HT-29 (cell line): Measurements from ENCODE around the gene PLEKHM2. TPM values are rescaled to one million over a fixed set of nuclear protein-coding genes. Genes with fewer than 3 reads are reported as not detected.
"Not testable (repeated sequence)": the region's sequence is repeated elsewhere in the genome, so short reads cannot be mapped to it uniquely, and the experiment has no call there.

Source experiments
- DNase-seq: peaks from one replicate; pipeline ENCODE4 v3.0.0-alpha.2; 2015; ENCODE audit warnings: low spot score
- total RNA-seq: library from RNA; depleted of rRNA; stranded (reverse); fragments of >200 nt; shearing (Covaris generic); gene quantifications from 2 replicates; pipeline ENCODE4 v1.2.3, GENCODE V29; 2014; rRNA removed

Gene PLEKHM2, protein sequence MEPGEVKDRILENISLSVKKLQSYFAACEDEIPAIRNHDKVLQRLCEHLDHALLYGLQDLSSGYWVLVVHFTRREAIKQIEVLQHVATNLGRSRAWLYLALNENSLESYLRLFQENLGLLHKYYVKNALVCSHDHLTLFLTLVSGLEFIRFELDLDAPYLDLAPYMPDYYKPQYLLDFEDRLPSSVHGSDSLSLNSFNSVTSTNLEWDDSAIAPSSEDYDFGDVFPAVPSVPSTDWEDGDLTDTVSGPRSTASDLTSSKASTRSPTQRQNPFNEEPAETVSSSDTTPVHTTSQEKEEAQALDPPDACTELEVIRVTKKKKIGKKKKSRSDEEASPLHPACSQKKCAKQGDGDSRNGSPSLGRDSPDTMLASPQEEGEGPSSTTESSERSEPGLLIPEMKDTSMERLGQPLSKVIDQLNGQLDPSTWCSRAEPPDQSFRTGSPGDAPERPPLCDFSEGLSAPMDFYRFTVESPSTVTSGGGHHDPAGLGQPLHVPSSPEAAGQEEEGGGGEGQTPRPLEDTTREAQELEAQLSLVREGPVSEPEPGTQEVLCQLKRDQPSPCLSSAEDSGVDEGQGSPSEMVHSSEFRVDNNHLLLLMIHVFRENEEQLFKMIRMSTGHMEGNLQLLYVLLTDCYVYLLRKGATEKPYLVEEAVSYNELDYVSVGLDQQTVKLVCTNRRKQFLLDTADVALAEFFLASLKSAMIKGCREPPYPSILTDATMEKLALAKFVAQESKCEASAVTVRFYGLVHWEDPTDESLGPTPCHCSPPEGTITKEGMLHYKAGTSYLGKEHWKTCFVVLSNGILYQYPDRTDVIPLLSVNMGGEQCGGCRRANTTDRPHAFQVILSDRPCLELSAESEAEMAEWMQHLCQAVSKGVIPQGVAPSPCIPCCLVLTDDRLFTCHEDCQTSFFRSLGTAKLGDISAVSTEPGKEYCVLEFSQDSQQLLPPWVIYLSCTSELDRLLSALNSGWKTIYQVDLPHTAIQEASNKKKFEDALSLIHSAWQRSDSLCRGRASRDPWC
- 26.6 and 29.4 TPM in 2 replicates for total RNA-seq

DNA sequence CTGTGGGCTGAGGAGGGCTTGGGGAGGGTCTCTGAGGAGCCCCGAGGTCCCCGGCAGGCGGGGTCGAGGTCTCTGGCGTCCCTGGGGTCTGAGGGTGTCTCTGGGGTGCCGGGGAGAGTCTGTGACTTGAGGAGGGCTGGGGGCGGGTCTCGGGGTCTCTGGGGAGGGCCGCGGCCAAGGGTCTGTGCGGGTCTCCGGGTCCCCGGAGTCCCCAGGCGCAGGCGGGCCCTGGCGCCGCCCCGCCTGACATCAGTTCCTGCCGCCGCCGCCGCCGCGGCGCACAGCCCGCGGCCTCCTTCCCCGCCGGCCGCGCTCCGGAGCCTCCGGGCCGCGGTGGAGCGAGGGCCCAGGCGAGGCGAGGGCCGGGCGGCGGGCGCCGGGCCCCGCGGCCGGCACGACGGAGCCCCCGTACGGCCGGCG, at the start of gene PLEKHM2:
Gene PLEKHM2 (plus strand): TSS at position 279 of the 420 bp plus-strand sequence. CDS start 239 bp downstream, outside the sequence.
- peak; percentile 36 for DNase-seq

DNA sequence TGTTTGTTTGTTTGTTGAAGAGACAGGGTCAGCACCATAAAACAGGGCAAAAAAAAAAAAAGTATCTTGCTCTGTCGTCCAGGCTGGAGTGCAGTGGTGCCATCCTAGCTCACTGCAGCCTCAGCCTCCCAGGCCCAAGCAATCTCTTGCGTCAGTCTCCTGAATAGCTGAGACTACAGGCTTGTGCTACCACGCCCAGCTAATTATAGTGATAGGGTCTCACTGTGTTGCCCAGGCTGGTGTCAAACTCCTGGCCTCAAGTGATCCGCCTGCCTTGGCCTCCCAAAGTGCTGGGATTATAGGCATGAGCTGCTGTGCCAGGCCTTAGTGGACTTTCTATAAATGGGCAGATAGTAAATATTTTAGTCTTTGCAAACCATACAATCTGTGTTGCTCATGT, 47.7 kb upstream of the PLEKHM2 start:
- DNase-seq = no peak

DNA sequence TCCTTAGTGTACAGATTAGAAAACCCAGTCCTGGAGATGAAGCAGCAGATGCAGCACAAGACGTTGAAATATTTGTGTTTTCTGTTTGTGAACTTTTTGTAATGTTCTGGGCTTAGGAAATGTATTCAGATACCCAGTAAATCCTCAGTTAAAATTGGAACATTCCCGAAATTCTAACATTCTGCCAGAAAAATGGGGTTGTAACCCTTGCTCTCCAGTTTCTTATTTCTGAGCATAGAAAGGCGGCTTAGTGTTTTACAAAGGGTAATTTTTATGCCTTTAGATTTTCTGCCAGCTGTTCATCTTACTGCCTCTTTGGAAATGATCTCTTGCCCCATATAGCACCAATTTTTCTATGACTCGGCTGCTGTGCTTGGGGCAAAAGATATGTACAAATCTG, 46.3 kb upstream of the PLEKHM2 start:
- DNase-seq = no peak

DNA sequence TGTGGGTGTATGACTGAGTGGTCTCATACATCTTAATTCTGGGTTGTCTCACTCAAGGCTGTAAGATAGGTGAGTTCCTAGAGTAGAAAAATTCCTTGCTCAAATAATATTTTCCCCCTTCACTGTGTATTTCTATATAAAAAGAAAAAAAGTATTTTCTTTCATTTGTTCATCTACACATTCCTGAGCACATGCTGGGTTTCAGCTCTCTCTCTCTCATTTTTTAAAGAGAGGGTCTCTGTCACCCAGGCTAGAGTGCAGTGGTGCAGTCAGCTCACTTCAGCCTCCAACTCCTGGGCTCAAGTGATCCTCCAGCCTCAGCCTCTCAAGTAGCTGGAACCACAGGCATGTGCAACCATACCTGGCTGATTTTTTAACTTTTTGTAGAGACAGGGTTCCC, 44.9 kb upstream of the PLEKHM2 start:
- DNase-seq = no peak

DNA sequence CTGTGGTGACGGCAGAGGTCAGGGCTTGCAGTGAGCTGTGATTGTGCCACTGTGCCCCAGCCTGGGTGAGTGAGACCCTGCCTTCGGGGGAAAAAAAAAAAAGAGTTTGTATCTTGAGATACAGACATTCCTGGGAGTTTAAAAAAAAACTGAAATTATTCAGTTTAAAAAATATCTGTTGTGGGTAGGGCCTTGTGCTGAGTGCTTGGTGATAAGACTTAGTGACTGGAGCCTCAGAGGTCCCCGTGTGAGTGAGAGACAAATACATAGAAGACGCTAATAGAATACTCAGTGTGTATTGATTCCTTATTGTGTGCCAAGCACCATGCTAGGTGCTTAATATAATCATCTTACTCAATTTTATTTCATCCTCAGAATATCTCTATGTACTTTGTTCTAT, 44.2 kb upstream of the PLEKHM2 start:
- DNase-seq = no peak

DNA sequence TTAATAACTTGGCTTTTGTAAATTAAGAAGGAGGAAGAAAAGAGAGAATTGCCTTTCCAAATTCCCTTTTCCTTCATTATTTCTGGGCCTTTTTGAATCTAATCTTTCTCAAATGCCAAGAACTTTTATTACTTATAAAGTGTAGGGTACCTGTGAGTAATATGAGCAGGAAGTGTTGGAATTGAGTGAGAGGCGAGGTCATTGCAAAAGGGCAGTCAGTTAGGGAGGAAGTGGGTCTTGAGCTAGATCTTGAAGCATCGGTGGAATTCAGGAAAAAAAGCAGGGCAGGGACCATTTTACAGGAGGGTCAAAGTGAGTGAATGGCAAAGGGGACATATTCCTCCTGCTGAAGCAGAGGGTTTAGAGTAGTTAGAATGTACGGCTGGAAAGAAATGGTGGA, 43.5 kb upstream of the PLEKHM2 start:
- DNase-seq = no peak

DNA sequence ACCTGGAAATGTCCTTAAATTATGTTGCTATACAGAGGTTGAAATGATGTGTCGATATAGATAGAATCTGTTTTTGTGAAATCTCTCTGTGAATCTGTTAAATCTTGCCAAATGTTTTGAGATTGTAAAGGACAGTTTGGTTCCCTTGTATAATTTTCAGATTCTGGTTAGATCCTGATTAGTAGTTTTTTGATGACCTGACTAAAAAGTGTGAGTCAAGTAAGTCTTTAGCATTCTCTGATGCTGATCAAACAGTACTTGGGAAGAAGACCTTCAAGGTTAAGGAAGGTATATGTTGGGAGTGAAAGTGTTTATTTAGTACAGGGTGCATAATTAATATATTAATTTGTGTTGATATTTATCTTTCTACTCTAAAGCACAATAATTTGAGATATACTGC, 34.2 kb upstream of the PLEKHM2 start:
- DNase-seq = no peak

DNA sequence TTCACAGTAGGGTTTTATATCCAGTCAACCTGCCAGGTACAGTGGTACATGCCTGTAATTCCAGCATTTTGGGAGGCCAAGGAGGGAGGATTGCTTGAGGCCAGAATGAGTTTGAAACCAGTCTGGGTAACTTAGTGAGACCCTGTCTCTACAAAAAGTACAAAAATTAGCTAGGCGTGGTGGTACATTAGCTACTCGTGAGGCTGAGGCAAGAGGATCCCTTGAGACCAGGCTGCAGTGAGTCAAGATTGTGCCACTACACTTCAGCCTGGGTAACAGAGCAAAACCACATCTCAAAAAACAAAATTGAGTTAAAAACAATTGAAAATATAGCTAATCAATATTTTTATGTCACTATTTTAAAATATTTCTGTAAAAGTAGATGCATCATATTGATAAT, 33.7 kb upstream of the PLEKHM2 start:
- DNase-seq = no peak

DNA sequence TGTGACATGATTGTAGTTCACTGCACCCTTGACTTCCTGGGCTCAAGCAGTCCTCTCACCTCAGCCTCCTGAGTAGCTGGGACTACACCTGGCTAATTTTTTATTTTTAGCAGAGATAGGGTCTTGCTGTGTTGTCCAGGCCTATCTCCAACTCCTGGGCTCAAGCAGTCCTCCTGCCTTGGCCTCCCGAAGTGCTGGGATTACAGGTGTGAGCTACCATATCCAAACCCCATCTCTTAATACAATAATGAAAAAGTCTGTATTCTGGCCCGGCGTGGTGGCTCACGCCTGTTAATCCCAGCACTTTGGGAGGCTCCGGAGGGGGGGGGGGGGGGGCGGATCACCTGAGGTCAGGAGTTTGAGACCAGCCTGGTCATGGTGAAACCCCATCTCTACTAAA, 32.0 kb upstream of the PLEKHM2 start:
- not testable (repeated sequence) for DNase-seq

DNA sequence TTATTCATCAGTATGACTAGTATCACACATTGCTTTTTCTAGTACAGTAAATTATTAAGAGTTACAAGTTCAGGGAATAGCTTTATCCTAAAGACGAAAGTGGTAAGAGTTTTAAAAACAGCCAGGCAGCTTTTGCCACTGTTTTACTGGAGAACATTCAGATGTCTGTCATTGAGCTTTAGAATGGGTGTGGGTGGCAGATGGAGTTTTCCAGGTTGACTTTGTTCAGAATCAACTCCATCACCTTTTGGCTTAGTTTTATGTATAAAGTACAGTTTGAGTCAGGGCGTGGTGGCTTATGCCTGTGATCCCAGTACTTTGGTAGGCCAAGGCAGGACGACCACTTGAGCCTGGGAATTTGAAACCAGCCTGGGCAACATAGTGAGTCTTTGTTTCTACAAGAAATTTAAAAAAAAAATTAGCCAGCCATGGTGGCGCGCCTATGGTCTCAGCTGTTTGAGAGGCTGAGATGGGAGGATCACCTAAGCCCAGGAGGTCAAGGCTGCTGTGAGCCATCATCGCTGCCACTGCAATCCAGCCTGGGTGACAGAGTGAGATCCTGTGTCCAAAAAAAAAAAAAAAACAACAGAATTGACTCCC, 29.9 kb upstream of the PLEKHM2 start:
- no peak for DNase-seq

DNA sequence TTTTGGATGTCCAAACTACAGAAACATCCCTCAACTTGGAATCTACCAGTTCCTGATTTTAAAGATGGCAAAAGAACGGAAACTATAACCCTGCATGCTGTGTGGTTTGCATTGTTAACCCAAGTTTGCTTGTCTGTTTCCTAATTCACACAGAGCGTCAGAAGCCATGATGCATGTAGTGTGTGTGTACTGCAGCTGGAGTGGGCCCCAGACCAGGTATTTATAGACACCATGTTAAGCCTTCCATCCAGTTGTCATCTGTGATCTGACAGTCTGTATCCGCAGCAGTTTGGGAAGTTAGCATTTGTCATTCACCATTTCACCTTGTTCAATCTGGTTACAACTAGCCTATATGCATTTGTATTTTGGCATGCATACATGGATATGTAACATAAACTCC, 27.7 kb upstream of the PLEKHM2 start:
- DNase-seq = no peak

DNA sequence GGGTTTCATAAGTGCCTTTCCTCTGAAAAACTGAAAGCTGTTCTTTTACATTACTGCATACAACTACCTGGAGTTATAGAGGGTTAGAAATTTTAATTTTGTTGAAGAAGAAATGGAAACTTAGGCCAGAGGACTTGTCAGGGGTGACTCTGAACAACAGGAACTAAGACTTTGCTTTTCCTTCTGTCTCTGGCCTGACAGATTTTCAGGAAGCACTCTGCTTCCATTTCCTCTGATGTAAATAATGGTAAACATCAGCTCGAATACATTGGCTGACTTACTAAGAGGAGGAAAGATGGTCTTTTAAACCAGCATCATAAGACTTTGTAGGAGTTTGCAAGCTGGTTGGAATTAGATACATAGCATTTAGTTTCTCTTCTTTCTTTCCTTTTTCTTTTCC, 27.1 kb upstream of the PLEKHM2 start:
- no peak for DNase-seq

DNA sequence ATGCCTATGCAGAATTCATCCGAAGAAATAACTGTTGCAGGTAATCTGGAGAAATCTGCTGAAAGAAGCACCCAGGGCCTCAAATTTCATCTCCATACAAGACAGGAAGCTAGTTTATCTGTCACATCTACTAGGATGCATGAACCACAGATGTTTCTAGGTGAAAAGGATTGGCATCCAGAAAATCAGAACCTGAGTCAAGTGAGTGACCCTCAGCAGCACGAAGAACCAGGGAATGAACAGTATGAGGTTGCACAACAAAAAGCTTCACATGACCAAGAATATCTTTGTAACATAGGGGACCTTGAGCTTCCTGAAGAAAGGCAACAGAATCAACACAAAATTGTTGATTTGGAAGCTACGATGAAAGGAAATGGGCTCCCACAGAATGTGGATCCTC, 24.0 kb upstream of the PLEKHM2 start:
- no peak for DNase-seq

DNA sequence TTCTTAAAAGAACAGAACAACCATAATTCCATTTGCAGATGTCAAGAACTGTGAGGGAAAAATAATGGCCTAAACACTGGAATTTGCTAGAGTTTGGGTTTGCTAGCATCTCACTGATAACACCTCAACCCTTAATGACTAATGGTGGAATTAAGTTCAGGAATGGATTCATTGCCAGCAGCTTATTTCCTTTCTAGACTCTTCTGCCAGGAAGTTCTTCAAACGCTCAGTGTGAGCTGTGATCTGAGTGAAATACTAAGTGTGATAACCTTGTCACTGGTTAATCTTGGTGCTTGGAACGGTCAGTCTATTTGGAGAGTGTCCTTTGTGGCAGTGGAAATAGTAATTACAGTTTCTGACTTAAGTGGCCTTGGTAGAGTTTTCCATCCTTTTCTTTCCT, 21.6 kb upstream of the PLEKHM2 start:
- DNase-seq = no peak

DNA sequence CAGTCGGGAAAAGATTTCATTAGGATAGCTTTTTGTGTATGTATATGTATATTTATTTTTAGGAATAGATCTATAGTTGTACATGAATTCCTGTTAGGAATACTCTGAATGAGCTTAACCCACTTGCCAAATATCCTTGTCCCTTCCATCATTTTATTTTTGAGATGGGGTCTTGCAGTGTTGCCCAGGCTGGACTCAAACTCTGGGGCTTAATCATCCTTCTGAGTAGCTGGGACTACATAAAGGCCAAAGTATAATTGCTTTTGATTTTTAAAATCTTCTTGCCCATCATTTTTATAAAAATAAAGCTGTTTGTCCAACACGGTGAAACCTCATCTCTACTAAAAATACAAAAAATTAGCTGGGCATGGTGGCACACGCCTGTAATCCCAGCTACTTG, 20.2 kb upstream of the PLEKHM2 start:
- DNase-seq = no peak

DNA sequence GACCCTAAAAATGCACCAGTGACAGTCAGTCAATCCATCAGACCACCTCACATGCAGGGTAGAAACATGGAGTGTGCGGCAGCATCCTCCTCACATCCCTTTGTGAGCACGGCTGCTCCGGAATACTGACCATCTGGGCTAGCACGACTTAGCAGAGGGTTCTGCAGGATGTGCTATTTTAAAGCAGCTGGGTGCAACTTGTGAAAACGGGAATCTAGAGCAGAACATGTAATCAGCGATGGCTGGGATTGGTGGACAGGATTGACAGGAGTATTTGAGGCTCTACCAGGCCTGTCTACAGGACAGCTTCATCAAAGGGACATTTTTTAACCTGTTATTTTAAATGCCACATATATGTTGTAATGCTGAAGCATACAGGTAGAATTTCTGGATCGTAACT, 16.8 kb upstream of the PLEKHM2 start:
- no peak for DNase-seq

DNA sequence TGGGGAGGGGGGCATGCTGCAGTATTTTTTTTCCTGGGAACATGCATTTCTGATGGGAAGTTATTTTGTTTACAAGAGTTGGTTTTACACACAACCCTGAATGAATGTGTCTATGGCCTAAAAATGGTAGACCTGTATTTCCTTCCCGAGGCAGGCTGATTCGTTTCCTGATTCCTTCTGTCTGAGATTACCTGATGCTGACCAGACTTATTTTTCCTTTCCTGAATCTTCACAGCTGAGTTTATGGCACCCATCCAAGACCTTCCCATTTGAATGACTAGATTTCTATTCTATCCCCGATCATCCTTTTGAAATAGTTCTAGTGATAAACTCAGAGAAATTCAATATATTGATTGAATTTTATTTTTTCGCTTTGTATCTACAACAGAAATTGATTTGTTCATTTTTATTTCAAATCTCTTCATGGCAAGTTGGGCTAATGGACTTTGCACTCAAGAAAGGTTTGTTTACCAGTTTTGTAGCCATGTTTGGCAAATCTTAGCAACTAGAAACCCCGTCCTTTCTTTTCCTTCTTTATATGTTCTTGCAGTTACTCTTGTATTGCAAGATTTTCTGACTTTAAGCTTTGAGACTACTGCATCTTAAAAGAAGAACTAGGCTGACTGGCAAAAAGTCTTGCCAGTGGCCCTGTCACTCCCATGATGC, 15.9 kb upstream of the PLEKHM2 start:
- DNase-seq = peak; percentile 52

DNA sequence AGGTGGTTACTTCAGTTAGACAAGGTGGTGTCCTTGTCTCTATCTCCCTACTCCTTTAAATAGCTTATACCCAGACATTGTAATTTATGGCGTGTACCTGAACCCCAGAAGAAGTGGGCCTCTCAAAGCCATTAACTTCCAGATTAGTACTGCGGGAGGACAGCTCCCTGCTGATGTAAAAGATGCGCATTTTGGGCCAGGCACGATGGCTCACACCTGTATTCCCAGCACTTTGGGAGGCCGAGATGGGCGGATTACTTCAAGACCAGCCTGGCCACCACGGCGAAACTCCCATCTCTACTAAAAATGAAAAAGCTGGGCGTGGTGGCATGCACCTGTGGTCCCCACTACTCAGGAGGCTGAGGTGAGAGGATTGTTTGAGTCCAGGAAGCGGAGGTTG, 15.0 kb upstream of the PLEKHM2 start:
- DNase-seq = no peak

DNA sequence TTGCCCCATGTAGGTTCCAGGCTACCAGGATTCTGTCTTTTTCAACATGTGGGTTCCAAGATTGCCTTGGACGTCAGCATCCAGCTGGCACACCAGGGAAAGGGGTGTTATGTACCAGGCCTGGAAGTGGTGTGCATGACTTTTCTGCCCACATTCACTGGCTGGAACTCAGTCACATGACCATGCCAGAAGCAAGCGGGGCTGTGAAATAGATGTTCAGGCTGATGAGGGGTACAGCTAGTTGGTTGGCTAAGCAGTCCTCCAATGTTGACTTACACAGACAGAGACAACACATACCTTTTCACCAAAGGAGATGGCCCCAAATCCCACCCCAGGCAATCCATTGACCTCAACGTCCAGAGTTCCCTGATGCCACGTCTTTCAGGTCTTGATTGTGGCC, 14.3 kb upstream of the PLEKHM2 start:
- no peak for DNase-seq

DNA sequence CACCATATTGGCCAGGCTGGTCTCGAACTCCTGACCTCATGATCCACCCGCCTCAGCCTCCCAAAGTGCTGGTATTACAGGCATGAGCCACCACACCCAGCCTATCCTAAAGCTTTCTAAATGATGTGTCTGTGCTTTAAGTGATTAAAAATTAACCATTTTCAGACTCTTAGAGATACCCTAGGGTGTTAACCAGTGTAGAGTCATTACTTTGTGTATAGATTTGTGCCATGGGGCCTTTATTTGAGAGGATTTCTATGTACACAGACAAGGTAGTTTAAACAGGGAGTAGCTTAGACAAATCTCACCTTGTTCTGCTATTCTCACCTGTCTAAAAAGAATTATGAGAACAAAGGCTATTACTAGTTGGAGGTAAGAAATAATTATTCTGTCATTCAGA, 12.7 kb upstream of the PLEKHM2 start:
- DNase-seq = no peak

DNA sequence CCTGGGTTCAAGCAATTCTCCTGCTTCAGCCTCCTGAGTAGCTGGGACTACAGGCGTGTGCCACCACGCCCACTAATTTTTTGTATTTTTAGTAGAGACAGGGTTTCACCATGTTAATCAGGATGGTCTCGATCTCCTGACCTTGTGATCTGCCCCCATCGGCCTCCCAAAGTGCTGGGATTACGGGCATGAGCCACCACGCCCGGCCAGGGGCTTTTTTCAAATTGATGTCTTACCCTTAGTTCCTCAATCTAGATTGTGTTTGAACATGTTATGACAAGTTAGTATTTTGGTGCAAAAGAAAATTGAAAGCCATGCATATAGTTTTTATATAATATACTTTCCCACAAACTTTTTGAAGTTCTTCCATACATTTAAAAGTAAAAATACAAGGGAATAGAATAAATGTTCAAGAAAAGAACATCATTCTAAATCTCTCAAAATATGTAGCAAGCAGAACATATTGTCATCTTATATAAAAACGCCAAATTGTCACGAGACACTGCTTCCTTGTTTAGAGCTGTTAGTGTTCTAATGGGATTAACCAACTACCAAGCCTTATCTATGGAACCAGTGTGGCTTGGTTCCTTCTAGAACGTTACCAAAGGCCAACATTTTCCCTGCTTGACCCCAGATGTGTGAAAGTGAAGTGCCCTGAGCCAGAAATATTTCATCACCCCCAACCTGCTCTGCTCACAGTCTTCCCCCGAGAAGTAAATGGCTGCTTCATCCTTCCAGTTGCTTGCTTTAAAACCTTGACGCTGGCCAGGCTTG, 9.5 kb upstream of the PLEKHM2 start:
- DNase-seq = no peak
